SK-N-SH treated with all-trans-retinoic acid at 6 μM for 48 hours (cell line): ENCODE measurements around the gene PALB2.

Experiments used
- ATAC-seq: fragments of 200-7000 bp; cut with Tn5 transposase; 3 replicates; pipeline ENCODE4 v1.9.1; 2020; ENCODE audit warnings: mild to moderate bottlenecking, moderate library complexity
- ARNTL ChIP-seq: fragments of 450-650 bp; formaldehyde crosslinking; IDR thresholded peaks from 2 replicates; pipeline ENCODE4 v1.5.0; 2020; ENCODE audit warnings: low read depth, mild to moderate bottlenecking, moderate library complexity, borderline replicate concordance
- BACH2 ChIP-seq: fragments of 250-450 bp; sonication (Bioruptor Pico); IDR thresholded peaks from 2 replicates; pipeline ENCODE4 v1.9.0; 2021; ENCODE audit warnings: mild to moderate bottlenecking, borderline replicate concordance
- ESRRG ChIP-seq: fragments of 250-450 bp; sonication (Bioruptor Pico); IDR thresholded peaks from 2 replicates; pipeline ENCODE4 v1.6.1; 2021; ENCODE audit warnings: mild to moderate bottlenecking
- GLIS3 ChIP-seq: fragments of 250-450 bp; sonication (Bioruptor Pico); IDR thresholded peaks from 2 replicates; pipeline ENCODE4 v1.5.0; 2020; ENCODE audit warnings: mild to moderate bottlenecking, moderate library complexity
- ISL1 ChIP-seq: fragments of 250-450 bp; sonication (Bioruptor Pico); IDR thresholded peaks from 2 replicates; pipeline ENCODE4 v2.1.2; 2022; ENCODE audit warnings: mild to moderate bottlenecking, moderate library complexity
- OSR1 ChIP-seq: fragments of 250-450 bp; sonication (Bioruptor Pico); IDR thresholded peaks from 2 replicates; pipeline ENCODE4 v1.8.0; 2022; ENCODE audit warnings: moderate library complexity, mild to moderate bottlenecking, inconsistent platforms
- PPARA ChIP-seq: fragments of 250-450 bp; sonication (Bioruptor Pico); IDR thresholded peaks from 2 replicates; pipeline ENCODE4 v1.5.0; 2020; ENCODE audit warnings: mild to moderate bottlenecking, borderline replicate concordance
- RARB ChIP-seq: fragments of 250-450 bp; sonication (Bioruptor Pico); IDR thresholded peaks from 2 replicates; pipeline ENCODE4 v1.8.0; 2021; ENCODE audit warnings: mild to moderate bottlenecking, moderate library complexity
- TCF4 ChIP-seq: fragments of 250-450 bp; sonication (Bioruptor Pico); IDR thresholded peaks from 2 replicates; pipeline ENCODE4 v1.8.0; 2021; ENCODE audit warnings: mild to moderate bottlenecking, moderate library complexity, borderline replicate concordance
- TOX ChIP-seq: fragments of 250-450 bp; sonication (Bioruptor Pico); IDR thresholded peaks from 2 replicates; pipeline ENCODE4 v1.8.0; 2021; ENCODE audit warnings: mild to moderate bottlenecking, moderate library complexity, borderline replicate concordance
- ZC3H10 ChIP-seq: fragments of 250-450 bp; sonication (Bioruptor Pico); IDR thresholded peaks from 2 replicates; pipeline ENCODE4 v1.5.1; 2021; ENCODE audit warnings: mild to moderate bottlenecking, moderate library complexity
- ZFP3 ChIP-seq: fragments of 250-450 bp; sonication (Bioruptor Pico); IDR thresholded peaks from 2 replicates; pipeline ENCODE4 v1.5.0; 2020; ENCODE audit warnings: mild to moderate bottlenecking, moderate library complexity
- ZFP30 ChIP-seq: fragments of 450-650 bp; formaldehyde crosslinking; IDR thresholded peaks from 2 replicates; pipeline ENCODE4 v1.5.0; 2022; ENCODE audit warnings: mild to moderate bottlenecking, moderate library complexity
- ZNF565 ChIP-seq: fragments of 450-650 bp; formaldehyde crosslinking; conservative IDR thresholded peaks from 2 replicates; pipeline ENCODE4 v1.5.0; 2020; ENCODE audit warnings: low read depth, mild to moderate bottlenecking, moderate library complexity
- ZNF70 ChIP-seq: fragments of 450-650 bp; formaldehyde crosslinking; IDR thresholded peaks from 2 replicates; pipeline ENCODE4 v1.5.0; 2020; ENCODE audit warnings: mild to moderate bottlenecking, moderate library complexity
- ZNF8 ChIP-seq: fragments of 450-650 bp; formaldehyde crosslinking; IDR thresholded peaks from 2 replicates; pipeline ENCODE4 v1.5.0; 2020; ENCODE audit warnings: mild to moderate bottlenecking, moderate library complexity
- TF ChIP-seq, protein P1 (sequence below): fragments of 250-450 bp; sonication (Bioruptor Pico); IDR thresholded peaks from 2 replicates; pipeline ENCODE4 v1.8.0; 2021; ENCODE audit warnings: low read depth, mild to moderate bottlenecking, moderate library complexity, borderline replicate concordance
- TF ChIP-seq, protein P2 (sequence below): fragments of 250-450 bp; sonication (Bioruptor Pico); IDR thresholded peaks from 2 replicates; pipeline ENCODE4 v1.5.0; 2020; ENCODE audit warnings: mild to moderate bottlenecking, moderate library complexity
- TF ChIP-seq, protein P3 (sequence below): fragments of 250-450 bp; sonication (Bioruptor Pico); IDR thresholded peaks from 2 replicates; pipeline ENCODE4 v1.8.0; 2020; ENCODE audit warnings: mild to moderate bottlenecking, moderate library complexity, borderline replicate concordance
- TF ChIP-seq, protein P4 (sequence below): fragments of 250-450 bp; sonication (Bioruptor Pico); IDR thresholded peaks from 2 replicates; pipeline ENCODE4 v1.5.1; 2020; ENCODE audit warnings: low read depth, mild to moderate bottlenecking, moderate library complexity
- TF ChIP-seq, protein P5 (sequence below): fragments of 250-450 bp; sonication (Bioruptor Pico); IDR thresholded peaks from 2 replicates; pipeline ENCODE4 v1.5.1; 2021; ENCODE audit warnings: mild to moderate bottlenecking, moderate library complexity

The PALB2 gene

DNA sequence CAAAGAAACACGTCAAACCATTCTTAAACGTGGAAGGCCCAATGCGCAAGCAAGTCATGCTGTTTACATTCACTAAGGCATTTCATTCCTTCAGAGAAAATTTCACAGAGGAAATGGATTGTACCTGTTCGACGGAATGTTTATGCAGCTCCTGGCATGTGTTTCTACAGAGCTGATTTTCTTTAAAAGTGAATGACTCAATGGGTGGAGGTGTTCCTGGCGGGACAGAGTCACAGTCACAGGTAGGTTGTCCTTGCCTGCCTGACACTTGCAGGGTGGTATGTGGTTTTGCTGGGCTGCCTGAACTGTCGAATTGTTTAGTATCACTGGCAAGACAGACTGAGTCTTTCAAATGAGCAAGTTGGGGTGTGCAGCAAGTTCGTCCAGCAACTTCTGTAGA is 11.6 kb downstream of the PALB2 start:
- ATAC-seq: no peak
- no peak for TF ChIP-seq ZNF70 (CRISPR knock-in tag)
- no peak for TF ChIP-seq TCF4 (CRISPR knock-in tag)
- TF ChIP-seq, protein P1, sequence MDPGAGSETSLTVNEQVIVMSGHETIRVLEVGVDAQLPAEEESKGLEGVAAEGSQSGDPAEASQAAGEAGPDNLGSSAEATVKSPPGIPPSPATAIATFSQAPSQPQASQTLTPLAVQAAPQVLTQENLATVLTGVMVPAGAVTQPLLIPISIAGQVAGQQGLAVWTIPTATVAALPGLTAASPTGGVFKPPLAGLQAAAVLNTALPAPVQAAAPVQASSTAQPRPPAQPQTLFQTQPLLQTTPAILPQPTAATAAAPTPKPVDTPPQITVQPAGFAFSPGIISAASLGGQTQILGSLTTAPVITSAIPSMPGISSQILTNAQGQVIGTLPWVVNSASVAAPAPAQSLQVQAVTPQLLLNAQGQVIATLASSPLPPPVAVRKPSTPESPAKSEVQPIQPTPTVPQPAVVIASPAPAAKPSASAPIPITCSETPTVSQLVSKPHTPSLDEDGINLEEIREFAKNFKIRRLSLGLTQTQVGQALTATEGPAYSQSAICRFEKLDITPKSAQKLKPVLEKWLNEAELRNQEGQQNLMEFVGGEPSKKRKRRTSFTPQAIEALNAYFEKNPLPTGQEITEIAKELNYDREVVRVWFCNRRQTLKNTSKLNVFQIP (CRISPR knock-in tag): no peak
- TF ChIP-seq ZC3H10 (CRISPR knock-in tag): no peak
- TF ChIP-seq BACH2 (CRISPR knock-in tag): no peak
- TF ChIP-seq ARNTL (CRISPR knock-in tag): no peak
- no peak for TF ChIP-seq PPARA
- no peak for TF ChIP-seq ESRRG (CRISPR knock-in tag)
- TF ChIP-seq, protein P2, sequence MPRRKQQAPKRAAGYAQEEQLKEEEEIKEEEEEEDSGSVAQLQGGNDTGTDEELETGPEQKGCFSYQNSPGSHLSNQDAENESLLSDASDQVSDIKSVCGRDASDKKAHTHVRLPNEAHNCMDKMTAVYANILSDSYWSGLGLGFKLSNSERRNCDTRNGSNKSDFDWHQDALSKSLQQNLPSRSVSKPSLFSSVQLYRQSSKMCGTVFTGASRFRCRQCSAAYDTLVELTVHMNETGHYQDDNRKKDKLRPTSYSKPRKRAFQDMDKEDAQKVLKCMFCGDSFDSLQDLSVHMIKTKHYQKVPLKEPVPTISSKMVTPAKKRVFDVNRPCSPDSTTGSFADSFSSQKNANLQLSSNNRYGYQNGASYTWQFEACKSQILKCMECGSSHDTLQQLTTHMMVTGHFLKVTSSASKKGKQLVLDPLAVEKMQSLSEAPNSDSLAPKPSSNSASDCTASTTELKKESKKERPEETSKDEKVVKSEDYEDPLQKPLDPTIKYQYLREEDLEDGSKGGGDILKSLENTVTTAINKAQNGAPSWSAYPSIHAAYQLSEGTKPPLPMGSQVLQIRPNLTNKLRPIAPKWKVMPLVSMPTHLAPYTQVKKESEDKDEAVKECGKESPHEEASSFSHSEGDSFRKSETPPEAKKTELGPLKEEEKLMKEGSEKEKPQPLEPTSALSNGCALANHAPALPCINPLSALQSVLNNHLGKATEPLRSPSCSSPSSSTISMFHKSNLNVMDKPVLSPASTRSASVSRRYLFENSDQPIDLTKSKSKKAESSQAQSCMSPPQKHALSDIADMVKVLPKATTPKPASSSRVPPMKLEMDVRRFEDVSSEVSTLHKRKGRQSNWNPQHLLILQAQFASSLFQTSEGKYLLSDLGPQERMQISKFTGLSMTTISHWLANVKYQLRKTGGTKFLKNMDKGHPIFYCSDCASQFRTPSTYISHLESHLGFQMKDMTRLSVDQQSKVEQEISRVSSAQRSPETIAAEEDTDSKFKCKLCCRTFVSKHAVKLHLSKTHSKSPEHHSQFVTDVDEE (CRISPR knock-in tag): no peak
- TF ChIP-seq RARB (CRISPR knock-in tag): no peak

DNA sequence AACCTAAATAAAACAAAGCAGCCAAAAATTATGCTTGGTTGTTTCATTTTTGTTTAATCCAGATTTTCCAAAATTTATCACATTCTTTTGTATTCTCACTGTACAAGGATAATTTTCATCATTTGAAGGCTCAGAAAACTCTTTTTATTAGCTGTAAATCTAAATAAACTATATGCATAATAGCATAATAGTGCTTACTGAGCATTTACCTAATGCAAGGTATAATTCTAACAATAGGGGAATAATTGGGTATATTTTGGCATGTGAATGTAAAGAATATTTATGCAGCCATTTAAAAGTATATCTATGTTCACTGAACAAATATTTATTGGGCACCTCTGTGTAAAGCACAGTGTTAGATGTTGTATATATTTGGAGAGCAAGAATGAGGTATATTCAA is 17.0 kb downstream of the PALB2 start:
- no peak for ATAC-seq
- no peak for TF ChIP-seq TOX (CRISPR knock-in tag)
- no peak for TF ChIP-seq TCF4 (CRISPR knock-in tag)
- no peak for TF ChIP-seq ZFP3 (CRISPR knock-in tag)
- no peak for TF ChIP-seq GLIS3 (CRISPR knock-in tag)
- TF ChIP-seq ZFP30 (CRISPR knock-in tag): no peak
- TF ChIP-seq OSR1 (CRISPR knock-in tag): no peak
- no peak for TF ChIP-seq RARB (CRISPR knock-in tag)
- no peak for TF ChIP-seq ISL1 (CRISPR knock-in tag)
- no peak for TF ChIP-seq PPARA
- TF ChIP-seq, protein P3, sequence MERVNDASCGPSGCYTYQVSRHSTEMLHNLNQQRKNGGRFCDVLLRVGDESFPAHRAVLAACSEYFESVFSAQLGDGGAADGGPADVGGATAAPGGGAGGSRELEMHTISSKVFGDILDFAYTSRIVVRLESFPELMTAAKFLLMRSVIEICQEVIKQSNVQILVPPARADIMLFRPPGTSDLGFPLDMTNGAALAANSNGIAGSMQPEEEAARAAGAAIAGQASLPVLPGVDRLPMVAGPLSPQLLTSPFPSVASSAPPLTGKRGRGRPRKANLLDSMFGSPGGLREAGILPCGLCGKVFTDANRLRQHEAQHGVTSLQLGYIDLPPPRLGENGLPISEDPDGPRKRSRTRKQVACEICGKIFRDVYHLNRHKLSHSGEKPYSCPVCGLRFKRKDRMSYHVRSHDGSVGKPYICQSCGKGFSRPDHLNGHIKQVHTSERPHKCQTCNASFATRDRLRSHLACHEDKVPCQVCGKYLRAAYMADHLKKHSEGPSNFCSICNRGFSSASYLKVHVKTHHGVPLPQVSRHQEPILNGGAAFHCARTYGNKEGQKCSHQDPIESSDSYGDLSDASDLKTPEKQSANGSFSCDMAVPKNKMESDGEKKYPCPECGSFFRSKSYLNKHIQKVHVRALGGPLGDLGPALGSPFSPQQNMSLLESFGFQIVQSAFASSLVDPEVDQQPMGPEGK (CRISPR knock-in tag): no peak
- TF ChIP-seq ESRRG (CRISPR knock-in tag): no peak
- TF ChIP-seq ARNTL (CRISPR knock-in tag): no peak
- TF ChIP-seq, protein P4, sequence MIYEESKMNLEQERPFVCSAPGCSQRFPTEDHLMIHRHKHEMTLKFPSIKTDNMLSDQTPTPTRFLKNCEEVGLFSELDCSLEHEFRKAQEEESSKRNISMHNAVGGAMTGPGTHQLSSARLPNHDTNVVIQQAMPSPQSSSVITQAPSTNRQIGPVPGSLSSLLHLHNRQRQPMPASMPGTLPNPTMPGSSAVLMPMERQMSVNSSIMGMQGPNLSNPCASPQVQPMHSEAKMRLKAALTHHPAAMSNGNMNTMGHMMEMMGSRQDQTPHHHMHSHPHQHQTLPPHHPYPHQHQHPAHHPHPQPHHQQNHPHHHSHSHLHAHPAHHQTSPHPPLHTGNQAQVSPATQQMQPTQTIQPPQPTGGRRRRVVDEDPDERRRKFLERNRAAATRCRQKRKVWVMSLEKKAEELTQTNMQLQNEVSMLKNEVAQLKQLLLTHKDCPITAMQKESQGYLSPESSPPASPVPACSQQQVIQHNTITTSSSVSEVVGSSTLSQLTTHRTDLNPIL (CRISPR knock-in tag): no peak
- TF ChIP-seq ZNF70 (CRISPR knock-in tag): no peak
- TF ChIP-seq ZC3H10 (CRISPR knock-in tag): no peak
- no peak for TF ChIP-seq ZNF8 (CRISPR knock-in tag)
- TF ChIP-seq, protein P2 (CRISPR knock-in tag): no peak
- TF ChIP-seq ZNF565 (CRISPR knock-in tag): no peak
- TF ChIP-seq, protein P5, sequence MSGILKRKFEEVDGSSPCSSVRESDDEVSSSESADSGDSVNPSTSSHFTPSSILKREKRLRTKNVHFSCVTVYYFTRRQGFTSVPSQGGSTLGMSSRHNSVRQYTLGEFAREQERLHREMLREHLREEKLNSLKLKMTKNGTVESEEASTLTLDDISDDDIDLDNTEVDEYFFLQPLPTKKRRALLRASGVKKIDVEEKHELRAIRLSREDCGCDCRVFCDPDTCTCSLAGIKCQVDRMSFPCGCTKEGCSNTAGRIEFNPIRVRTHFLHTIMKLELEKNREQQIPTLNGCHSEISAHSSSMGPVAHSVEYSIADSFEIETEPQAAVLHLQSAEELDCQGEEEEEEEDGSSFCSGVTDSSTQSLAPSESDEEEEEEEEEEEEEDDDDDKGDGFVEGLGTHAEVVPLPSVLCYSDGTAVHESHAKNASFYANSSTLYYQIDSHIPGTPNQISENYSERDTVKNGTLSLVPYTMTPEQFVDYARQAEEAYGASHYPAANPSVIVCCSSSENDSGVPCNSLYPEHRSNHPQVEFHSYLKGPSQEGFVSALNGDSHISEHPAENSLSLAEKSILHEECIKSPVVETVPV (CRISPR knock-in tag): no peak
- TF ChIP-seq, protein P1 (CRISPR knock-in tag): no peak
- TF ChIP-seq, all 23 proteins: peak for 0
